ENCODE results near the gene ANO4.
"Not testable (repeated sequence)": the region's sequence is repeated elsewhere in the genome, so short reads cannot be mapped to it uniquely, and the experiment has no call there.

ANO4 gene

GRCh38 chr12:100871195-100871734 is 76.7 kb downstream of the ANO4 start:
- DNase-seq (ENCODE audit: low read depth, low spot score), result no peak

- DNase-seq (ENCODE audit: low read depth, low spot score), result no peak
Observed at GRCh38 chr12:100875156-100875555, 80.6 kb downstream of the ANO4 start.

GRCh38 chr12:100875771-100876170 is 81.2 kb downstream of the ANO4 start:
- no peak for DNase-seq (ENCODE audit: low read depth, low spot score)

GRCh38 chr12:100877776-100878175 is 83.2 kb downstream of the ANO4 start:
- DNase-seq (ENCODE audit: low read depth, low spot score), result no peak

- no peak for DNase-seq (ENCODE audit: low read depth, low spot score)
Observed at GRCh38 chr12:100895192-100895591, 100.6 kb downstream of the ANO4 start.

- DNase-seq (ENCODE audit: low read depth, low spot score), result no peak
Observed at GRCh38 chr12:100896192-100896591, 101.6 kb downstream of the ANO4 start.

- DNase-seq (ENCODE audit: low read depth, low spot score), result no peak
Observed at GRCh38 chr12:100897240-100897639, 102.7 kb downstream of the ANO4 start.

GRCh38 chr12:100899301-100899700 is 104.7 kb downstream of the ANO4 start:
- no peak for DNase-seq (ENCODE audit: low read depth, low spot score)

GRCh38 chr12:100900808-100901207 is 106.2 kb downstream of the ANO4 start:
- DNase-seq (ENCODE audit: low read depth, low spot score), result no peak

GRCh38 chr12:100901266-100901665 is 106.7 kb downstream of the ANO4 start:
- DNase-seq (ENCODE audit: low read depth, low spot score), result no peak

- DNase-seq (ENCODE audit: low read depth, low spot score), result no peak
Observed at GRCh38 chr12:100904270-100904669, 109.7 kb downstream of the ANO4 start.

GRCh38 chr12:100908501-100908900 is 113.9 kb downstream of the ANO4 start:
- DNase-seq (ENCODE audit: low read depth, low spot score), result no peak

GRCh38 chr12:100913872-100914592 is 119.5 kb downstream of the ANO4 start:
- no peak for DNase-seq (ENCODE audit: low read depth, low spot score)

- no peak for DNase-seq (ENCODE audit: low read depth, low spot score)
Observed at GRCh38 chr12:100919116-100919515, 124.5 kb downstream of the ANO4 start.

- no peak for DNase-seq (ENCODE audit: low read depth, low spot score)
Observed at GRCh38 chr12:100920493-100920892, 125.9 kb downstream of the ANO4 start.

GRCh38 chr12:100926669-100927248 is 132.2 kb downstream of the ANO4 start:
- no peak for DNase-seq (ENCODE audit: low read depth, low spot score)

- no peak for DNase-seq (ENCODE audit: low read depth, low spot score)
Observed at GRCh38 chr12:100927826-100928225, 133.2 kb downstream of the ANO4 start.

- DNase-seq (ENCODE audit: low read depth, low spot score), result no peak
Observed at GRCh38 chr12:100932571-100932970, 138.0 kb downstream of the ANO4 start.

- not testable (repeated sequence) for DNase-seq (ENCODE audit: low read depth, low spot score)
Observed at GRCh38 chr12:100933531-100933930, 139.0 kb downstream of the ANO4 start.

GRCh38 chr12:100935929-100936328 is 141.4 kb downstream of the ANO4 start:
- no peak for DNase-seq (ENCODE audit: low read depth, low spot score)

- no peak for DNase-seq (ENCODE audit: low read depth, low spot score)
Observed at GRCh38 chr12:100936661-100937060, 142.1 kb downstream of the ANO4 start.

- DNase-seq (ENCODE audit: low read depth, low spot score), result no peak
Observed at GRCh38 chr12:100940503-100940902, 145.9 kb downstream of the ANO4 start.

Data from activated CD4-positive, CD25-positive, alpha-beta regulatory T cell treated with anti-CD3 and anti-CD28 coated beads, Interleukin-2, amount 50 U/mL, for 16 hours (primary cell).